GM06990 (cell line): Measurements from ENCODE around the gene RRAGC.

Experiments used
- DNase-seq: peaks from one replicate; pipeline ENCODE4 v3.0.0-alpha.2; 2011; ENCODE audit not compliant: insufficient read length; ENCODE audit errors: extremely low read depth
- H3K27me3 ChIP-seq: replicated peaks from 2 replicates; pipeline ENCODE4 v1.6.0; 2011; ENCODE audit warnings: low read length; ENCODE audit not compliant: control insufficient read depth, insufficient read depth
- H3K36me3 ChIP-seq: 2 replicates; pipeline ENCODE4 v1.5.1; 2011; ENCODE audit warnings: low read length; ENCODE audit not compliant: control insufficient read depth, insufficient read depth
- H3K4me3 ChIP-seq: replicated peaks from 2 replicates; pipeline ENCODE4 v1.5.1; 2011; ENCODE audit warnings: low read depth, mild to moderate bottlenecking, control low read depth, low read length
- CTCF ChIP-seq: IDR thresholded peaks from 2 replicates; pipeline ENCODE4 v1.5.1; 2011; ENCODE audit warnings: low read length, control low read depth, mild to moderate bottlenecking, inconsistent platforms; ENCODE audit not compliant: insufficient read depth, poor library complexity, severe bottlenecking

The RRAGC gene

GRCh38 chr1:38819040-38819439, 40.5 kb downstream of the RRAGC start:
- H3K27me3 ChIP-seq = no peaks in the 10 kb centered on the region
- TF ChIP-seq CTCF = no peak
- H3K36me3 ChIP-seq = no peaks in the 10 kb centered on the region
- no peak for DNase-seq
- H3K4me3 ChIP-seq = no peak overlapping the region

- Histone ChIP-seq H3K4me3 (peak overlapping the region; percentile 15; the same call in 1 of the 2 replicates), H3K36me3 (no peaks in the 10 kb centered on the region), H3K27me3 (no peaks in the 10 kb centered on the region)
- peak; percentile 5 for TF ChIP-seq CTCF
- DNase-seq = peak; percentile 26
Measured at GRCh38 chr1:38818175-38818976, 41.2 kb downstream of the RRAGC start.

GRCh38 chr1:38817267-38818174, 42.1 kb downstream of the RRAGC start:
- no peak for TF ChIP-seq CTCF
- DNase-seq = no peak
- Histone ChIP-seq H3K4me3 (no peak overlapping the region), H3K36me3 (no peaks in the 10 kb centered on the region), H3K27me3 (no peaks in the 10 kb centered on the region)

GRCh38 chr1:38815903-38816627, 43.5 kb downstream of the RRAGC start:
- peak; percentile 78 for DNase-seq
- H3K4me3 ChIP-seq = peak overlapping the region; percentile 32
- no peaks in the 10 kb centered on the region for H3K36me3 ChIP-seq
- peak; percentile 10 for TF ChIP-seq CTCF
- H3K27me3 ChIP-seq = no peaks in the 10 kb centered on the region

GRCh38 chr1:38814984-38815464, 44.5 kb downstream of the RRAGC start:
- H3K36me3 ChIP-seq = no peaks in the 10 kb centered on the region
- no peak overlapping the region for H3K4me3 ChIP-seq
- H3K27me3 ChIP-seq = no peaks in the 10 kb centered on the region
- DNase-seq = peak; percentile 18
- TF ChIP-seq CTCF = no peak
